HG02840 (cell line): ENCODE results near the gene B4GALNT3.

Experiments
- ATAC-seq: cut with Tn5 transposase; IDR thresholded peaks from one replicate; pipeline ENCODE4 v1.9.1; 2021; ENCODE audit warnings: mild to moderate bottlenecking, moderate library complexity, moderate number of reproducible peaks; ENCODE audit not compliant: unreplicated experiment, low FRiP score

B4GALNT3 gene

GRCh38 chr12:553216-554000 lies 93.7 kb downstream of the B4GALNT3 start:
- no peak for ATAC-seq

DNA sequence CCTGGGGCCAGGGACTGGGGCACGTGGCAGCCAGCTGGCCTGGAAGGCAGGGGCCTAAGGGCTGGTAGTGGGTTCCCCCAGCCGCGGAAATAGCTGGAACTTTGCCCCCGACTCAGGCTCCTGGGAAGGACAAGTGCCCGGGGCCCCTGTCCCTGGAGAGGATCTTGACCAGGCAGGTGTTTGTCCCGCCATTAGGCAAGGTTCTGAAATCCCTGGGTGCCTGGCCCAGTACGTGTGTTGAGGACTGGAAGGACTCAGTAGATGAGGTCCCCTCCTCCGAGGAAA lies 94.2 kb downstream of the B4GALNT3 start:
- ATAC-seq, result no peak

- no peak for ATAC-seq
These were observed 96.8 kb downstream of the B4GALNT3 start for GRCh38 chr12:556498-556897.

- ATAC-seq, result no peak
These were observed 98.8 kb downstream of the B4GALNT3 start for GRCh38 chr12:558580-558979.

DNA sequence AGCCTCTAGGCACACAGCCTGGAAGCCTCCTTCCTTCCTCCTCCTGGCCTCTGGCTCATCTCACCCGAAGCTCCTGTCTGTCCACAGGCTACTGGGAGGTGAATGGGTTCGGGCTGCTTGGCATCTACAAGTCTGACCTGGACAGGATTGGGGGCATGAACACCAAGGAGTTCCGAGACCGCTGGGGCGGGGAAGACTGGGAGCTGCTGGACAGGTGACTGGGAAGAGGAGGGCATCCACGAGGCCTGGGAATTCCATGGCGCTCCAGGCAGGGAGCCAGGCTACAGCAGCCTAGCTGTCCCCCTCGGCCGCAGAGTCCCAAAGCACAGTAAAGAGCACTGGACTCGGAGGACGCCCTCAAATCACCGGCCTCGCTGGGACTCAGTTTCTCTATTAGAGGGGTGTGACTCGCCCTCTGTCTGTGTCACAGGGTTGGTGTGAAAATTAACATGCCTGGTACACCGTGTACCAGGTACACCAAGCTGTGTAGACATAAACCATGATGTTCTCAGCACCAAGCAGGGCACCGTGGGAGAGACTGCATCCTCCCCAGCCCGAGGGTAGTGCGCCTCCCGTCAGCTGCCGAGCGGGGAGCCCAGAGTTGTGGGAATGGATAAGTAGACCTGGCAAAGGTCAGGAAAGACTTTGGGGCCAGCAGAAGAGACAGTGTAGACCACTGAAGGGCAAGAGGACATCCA lies 99.6 kb downstream of the B4GALNT3 start:
- ATAC-seq, result no peak

- no peak for ATAC-seq
These were observed 100.2 kb downstream of the B4GALNT3 start for GRCh38 chr12:559906-560455.

- no peak for ATAC-seq
These were observed 101.1 kb downstream of the B4GALNT3 start for GRCh38 chr12:560691-561390.

GRCh38 chr12:561391-561705 lies 101.6 kb downstream of the B4GALNT3 start:
- no peak for ATAC-seq

GRCh38 chr12:561908-562593 lies 102.3 kb downstream of the B4GALNT3 start:
- ATAC-seq, result no peak

GRCh38 chr12:562634-563033 lies 102.9 kb downstream of the B4GALNT3 start:
- ATAC-seq, result no peak

GRCh38 chr12:563250-563781 lies 103.6 kb downstream of the B4GALNT3 start:
- no peak for ATAC-seq

DNA sequence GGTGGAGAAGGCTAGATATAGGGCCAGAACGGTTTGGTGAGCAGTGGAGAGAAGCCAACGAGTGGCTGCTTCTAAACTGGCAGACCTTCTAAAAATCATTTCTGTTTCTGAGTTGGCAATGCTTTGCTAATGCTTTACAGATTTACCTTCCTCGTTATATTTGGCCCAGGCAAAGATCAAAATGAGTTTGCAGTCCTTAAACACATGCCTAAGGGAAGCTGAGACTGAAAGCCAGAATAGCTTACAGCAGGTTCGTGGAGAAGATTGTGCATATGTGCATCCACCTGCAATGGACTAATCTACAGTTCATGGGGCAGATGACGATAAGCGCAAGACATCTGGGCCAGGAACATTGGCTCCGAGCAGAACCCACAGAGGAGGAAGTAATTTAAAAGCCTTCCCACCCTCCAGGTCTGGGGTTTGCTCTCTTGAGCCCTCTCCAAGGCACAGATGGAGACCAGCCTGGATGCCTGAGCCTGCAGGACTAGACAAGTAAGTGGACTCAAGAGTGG lies 104.1 kb downstream of the B4GALNT3 start:
- ATAC-seq, result no peak

DNA sequence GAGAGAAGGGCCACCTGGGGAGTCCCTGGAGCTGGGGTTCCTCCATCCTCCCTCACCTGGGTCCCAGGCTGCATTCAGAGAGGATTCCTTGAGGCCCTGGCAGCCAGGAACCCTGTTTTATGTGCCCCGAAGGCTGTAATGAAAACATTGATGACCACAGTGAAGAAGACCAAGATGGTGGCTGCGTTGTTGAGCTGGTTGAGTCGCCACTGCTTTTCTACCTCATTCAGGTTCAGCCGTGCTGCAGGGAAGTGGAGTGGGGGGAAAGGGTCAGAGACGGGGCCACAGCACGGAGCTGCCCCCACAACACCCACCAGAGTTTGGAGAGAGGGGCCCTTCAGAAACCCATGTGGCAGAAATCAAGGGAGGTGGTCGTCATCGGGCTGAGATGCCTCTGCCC lies 105.4 kb downstream of the B4GALNT3 start:
- no peak for ATAC-seq

- no peak for ATAC-seq
These were observed 105.9 kb downstream of the B4GALNT3 start for GRCh38 chr12:565589-566105.

- ATAC-seq, result no peak
These were observed 108.7 kb downstream of the B4GALNT3 start for GRCh38 chr12:568486-568885.

DNA sequence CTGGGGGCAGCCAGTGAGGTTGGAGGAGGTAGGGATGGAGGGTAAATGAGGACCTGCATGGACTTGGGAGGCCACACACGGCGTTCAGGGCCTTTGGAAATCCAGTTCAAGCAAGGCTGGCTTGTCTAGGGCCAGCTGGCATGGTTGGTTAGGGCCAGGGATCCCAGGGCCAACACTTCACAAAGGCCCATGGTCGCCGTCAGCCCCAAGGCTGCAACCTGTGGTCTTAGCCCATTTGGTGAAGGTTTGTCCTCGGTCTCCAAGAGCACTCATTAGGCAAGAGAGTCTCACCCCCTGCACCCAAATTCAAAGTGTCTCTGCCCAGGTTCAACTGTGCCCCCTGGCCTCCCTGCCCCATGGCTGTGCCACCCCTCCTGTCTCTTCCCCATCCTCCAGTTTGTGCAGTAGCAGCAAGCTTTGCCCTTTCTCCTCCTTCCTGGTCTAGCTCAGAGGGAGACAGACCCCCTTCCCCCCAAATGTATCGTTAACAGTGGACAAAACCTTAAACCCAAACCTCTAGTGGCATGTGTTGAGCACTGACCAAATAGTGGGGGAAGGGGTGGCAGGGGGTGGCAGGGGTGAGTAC lies 109.4 kb downstream of the B4GALNT3 start:
- ATAC-seq, result no peak

DNA sequence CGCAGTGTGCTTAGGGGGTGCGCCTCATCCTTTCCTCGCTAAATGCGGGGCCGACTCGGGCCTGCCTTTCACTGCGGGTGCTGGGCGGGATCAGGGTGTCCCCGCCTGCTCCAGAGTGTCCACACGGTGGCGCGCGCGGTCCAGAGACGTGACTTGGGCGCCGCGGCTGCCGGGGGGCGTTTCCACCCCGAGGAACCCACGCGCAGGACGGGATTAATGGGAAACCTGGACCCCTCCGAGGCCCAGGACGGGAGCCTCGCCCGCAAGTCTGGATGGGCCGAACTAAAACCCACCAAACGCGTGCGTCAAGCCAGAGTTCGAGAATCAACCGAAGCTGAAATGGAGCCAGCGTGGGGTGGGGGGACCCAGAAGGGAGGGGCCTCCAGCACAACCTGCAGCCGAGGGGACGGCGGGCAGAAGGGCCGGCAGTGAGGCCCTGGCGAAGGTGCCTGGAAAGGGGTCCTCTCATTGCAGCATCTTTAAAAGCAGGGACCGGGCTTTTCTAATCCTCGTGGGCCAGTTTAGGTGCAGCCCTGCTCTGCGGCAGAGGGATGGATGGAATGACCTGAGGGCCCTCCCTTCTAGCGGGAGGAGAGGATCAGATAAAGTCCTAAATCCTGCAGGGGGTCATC lies 110.2 kb downstream of the B4GALNT3 start:
- no peak for ATAC-seq

DNA sequence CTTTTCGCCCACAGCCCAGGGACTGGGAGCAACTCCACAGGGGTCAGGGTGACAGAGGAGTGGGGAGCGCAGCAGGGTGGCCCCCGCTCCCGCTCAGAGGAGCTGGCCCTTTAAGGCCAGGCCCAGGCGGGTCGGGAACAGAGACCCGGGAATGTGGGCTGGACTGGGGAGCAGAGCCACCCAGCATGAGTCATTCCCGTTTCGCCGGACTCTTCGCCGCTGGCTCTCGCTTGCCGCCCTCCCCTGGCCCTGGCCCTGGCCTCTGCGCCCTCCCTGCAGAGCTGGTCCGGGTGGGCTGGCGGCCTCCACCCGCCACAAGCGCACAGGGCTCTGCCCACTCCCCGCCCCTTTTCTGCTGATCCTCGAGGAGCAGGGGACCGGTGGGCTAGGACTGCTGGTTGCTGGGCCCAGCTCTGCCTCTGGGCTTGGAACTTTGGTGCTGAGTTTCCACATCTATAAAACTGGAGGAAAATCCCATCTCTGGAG lies 110.7 kb downstream of the B4GALNT3 start:
- ATAC-seq, result no peak
